SK-N-SH (cell line): Measurements from ENCODE around the gene GPC4. TPM values are rescaled to one million over a fixed set of nuclear protein-coding genes. Genes with fewer than 3 reads are reported as not detected.

Source experiments
- CTCF ChIA-PET: fragments of 300-600, 350-600 bp; formaldehyde crosslinking; extraction: SDS; loops from one replicate; lab custom pipeline; 2021; lab: Yijun Ruan, JAX
- POLR2A ChIA-PET: fragments of 350-600 bp; sonication (Branson Sonifier 250); formaldehyde crosslinking; extraction: SDS; loops from one replicate; lab custom pipeline; 2020; ENCODE audit warnings: antibody characterized with exemption, inconsistent platforms; lab: Yijun Ruan, JAX
- DNase-seq: peaks from one replicate; pipeline ENCODE4 v3.0.0; 2012
- H2AFZ ChIP-seq: fragments of 200-600 bp; sonication (generic); 2 replicates; pipeline ENCODE4 v1.8.1; 2016; ENCODE audit warnings: antibody characterized with exemption, mild to moderate bottlenecking, low read depth
- H3F3A ChIP-seq: fragments of 200-600 bp; sonication (generic); replicated peaks from 2 replicates; pipeline ENCODE3; 2016; ENCODE audit warnings: antibody characterized with exemption, mild to moderate bottlenecking; ENCODE audit not compliant: insufficient read depth
- H3K27ac ChIP-seq, 2 experiments: fragments of 200-500 bp in 1 of 2; fragments of 200-600 bp in 1 of 2; sonication (Bioruptor generic) in 1 of 2; sonication (generic), shearing (Covaris generic) in 1 of 2; 2 replicates each; pipeline versions ENCODE4 v1.5.1 to v1.6.1; 2014 to 2016; ENCODE audit warnings: low read depth in 2 of 2, inconsistent platforms in 1 of 2, low read length in 1 of 2, mild to moderate bottlenecking in 1 of 2, mixed read lengths in 1 of 2
- H3K27me3 ChIP-seq: fragments of 200-600 bp; sonication (generic), shearing (Covaris generic); 2 replicates; pipeline ENCODE4 v1.6.1; 2016; ENCODE audit warnings: mixed run types; ENCODE audit not compliant: insufficient read depth
- H3K36me3 ChIP-seq, 2 experiments: fragments of 200-500 bp in 1 of 2; fragments of 200-600 bp in 1 of 2; sonication (Bioruptor generic) in 1 of 2; sonication (generic) in 1 of 2; replicated peaks in 1 of 2; 2 replicates each; pipeline versions ENCODE3 to v1.5.1; 2014 to 2016; ENCODE audit warnings: low read length in 1 of 2, mild to moderate bottlenecking in 1 of 2; ENCODE audit not compliant: insufficient read depth in 2 of 2, control insufficient read depth in 1 of 2
- H3K4me1 ChIP-seq, 2 experiments: fragments of 200-500 bp in 1 of 2; fragments of 200-600 bp in 1 of 2; sonication (Bioruptor generic) in 1 of 2; sonication (generic), shearing (Covaris generic) in 1 of 2; 2 replicates each; pipeline versions ENCODE4 v1.5.1 to v1.6.1; 2014 to 2016; ENCODE audit warnings: low read depth in 1 of 2, low read length in 1 of 2, mixed run types in 1 of 2; ENCODE audit not compliant: insufficient read depth in 2 of 2, control insufficient read depth in 1 of 2
- H3K4me2 ChIP-seq: fragments of 200-600 bp; sonication (generic), shearing (Covaris generic); 2 replicates; pipeline ENCODE4 v1.6.1; 2017; ENCODE audit warnings: mixed run types
- H3K4me3 ChIP-seq, 2 experiments: fragments of 200-500 bp in 1 of 2; fragments of 200-600 bp in 1 of 2; sonication (Bioruptor generic) in 1 of 2; sonication (generic), shearing (Covaris generic) in 1 of 2; 2 replicates each; pipeline versions ENCODE4 v1.5.1 to v1.8.1; 2014 to 2016; ENCODE audit warnings: low read depth in 2 of 2, inconsistent platforms in 1 of 2, low read length in 1 of 2, mild to moderate bottlenecking in 1 of 2, mixed read lengths in 1 of 2, moderate library complexity in 1 of 2
- H3K79me2 ChIP-seq: fragments of 200-600 bp; sonication (generic); 2 replicates; pipeline ENCODE4 v1.8.1; 2017; ENCODE audit warnings: mild to moderate bottlenecking; ENCODE audit not compliant: insufficient read depth
- H3K9ac ChIP-seq: fragments of 200-600 bp; sonication (generic); 2 replicates; pipeline ENCODE4 v1.6.1; 2017; ENCODE audit warnings: mixed run types
- H3K9me2 ChIP-seq: fragments of 200-600 bp; sonication (generic); 2 replicates; pipeline ENCODE4 v1.6.1; 2017; ENCODE audit warnings: mixed run types
- H3K9me3 ChIP-seq: fragments of 200-600 bp; sonication (generic); 2 replicates; pipeline ENCODE4 v1.6.1; 2017; ENCODE audit warnings: mixed run types, mild to moderate bottlenecking, moderate library complexity
- H4K20me1 ChIP-seq: fragments of 200-600 bp; sonication (generic); 2 replicates; pipeline ENCODE4 v1.6.1; 2017; ENCODE audit warnings: mild to moderate bottlenecking, mixed run types; ENCODE audit not compliant: insufficient read depth
- CHD2 ChIP-seq: fragments of 150-350 bp; IDR thresholded peaks from 2 replicates; pipeline ENCODE4 v1.6.1; 2018; ENCODE audit warnings: low read length; ENCODE audit not compliant: partially characterized antibody
- EP300 ChIP-seq, 2 experiments: IDR thresholded peaks; 2 replicates each; pipeline versions ENCODE4 v1.4.0 to v1.6.1; 2012; ENCODE audit warnings: borderline replicate concordance in 1 of 2, low read depth in 1 of 2, low read length in 1 of 2
- FOXJ3 ChIP-seq: sonication (generic); formaldehyde crosslinking; IDR thresholded peaks from 2 replicates; pipeline ENCODE4 v1.5.1; 2020; ENCODE audit warnings: mild to moderate bottlenecking, missing genetic modification reagents
- GATA2 ChIP-seq: sonication (generic); formaldehyde crosslinking; IDR thresholded peaks from 2 replicates; pipeline ENCODE4 v1.5.0; 2020; ENCODE audit warnings: mild to moderate bottlenecking, missing genetic modification reagents
- MEF2A ChIP-seq: IDR thresholded peaks from 2 replicates; pipeline ENCODE4 v1.4.0; 2012; ENCODE audit warnings: low read depth, borderline replicate concordance
- NFIC ChIP-seq: IDR thresholded peaks from 2 replicates; pipeline ENCODE4 v1.4.0; 2012; ENCODE audit warnings: borderline replicate concordance
- POLR2AphosphoS5 ChIP-seq: IDR thresholded peaks from 2 replicates; pipeline ENCODE4 v1.6.1; 2012; ENCODE audit warnings: low read depth, low read length
- RCOR1 ChIP-seq: fragments of 150-350 bp; IDR thresholded peaks from 2 replicates; pipeline ENCODE4 v1.6.1; 2017; ENCODE audit warnings: antibody characterized with exemption, low read length
- RFX5 ChIP-seq: IDR thresholded peaks from 2 replicates; pipeline ENCODE4 v1.6.1; 2012; ENCODE audit warnings: mild to moderate bottlenecking, improper control_type of control experiment, low read length
- TCF12 ChIP-seq: IDR thresholded peaks from 2 replicates; pipeline ENCODE4 v1.4.0; 2012
- YY1 ChIP-seq: IDR thresholded peaks from 2 replicates; pipeline ENCODE4 v1.4.0; 2012; ENCODE audit warnings: low read depth, mild to moderate bottlenecking
- WGBS: methylation state at CpG from one replicate; pipeline ENCODE4 v1.1.6; 2017; ENCODE audit warnings: low lambda C conversion rate; 5-methylcytosine and 5-hydroxymethylcytosine counted together
- polyA plus RNA-seq, 3 experiments: library from polyadenylated mRNA; depleted of rRNA; stranded (reverse); fragments of >200 nt; gene quantifications; 2 replicates each; pipeline ENCODE4 v1.2.3, GENCODE V29; 2012
- TF ChIP-seq, protein P1 (sequence below): IDR thresholded peaks from 2 replicates; pipeline ENCODE4 v1.4.0; 2012; ENCODE audit warnings: low read depth
- TF ChIP-seq, protein P2 (sequence below): fragments of 150-350 bp; IDR thresholded peaks from 2 replicates; pipeline ENCODE4 v1.6.1; 2017; ENCODE audit warnings: antibody characterized with exemption, low read length, low read depth, borderline replicate concordance

Gene GPC4
- polyA plus RNA-seq, 1 of the 3 experiments (the other 2 are of a cell fraction) = 0.16 TPM

DNA sequence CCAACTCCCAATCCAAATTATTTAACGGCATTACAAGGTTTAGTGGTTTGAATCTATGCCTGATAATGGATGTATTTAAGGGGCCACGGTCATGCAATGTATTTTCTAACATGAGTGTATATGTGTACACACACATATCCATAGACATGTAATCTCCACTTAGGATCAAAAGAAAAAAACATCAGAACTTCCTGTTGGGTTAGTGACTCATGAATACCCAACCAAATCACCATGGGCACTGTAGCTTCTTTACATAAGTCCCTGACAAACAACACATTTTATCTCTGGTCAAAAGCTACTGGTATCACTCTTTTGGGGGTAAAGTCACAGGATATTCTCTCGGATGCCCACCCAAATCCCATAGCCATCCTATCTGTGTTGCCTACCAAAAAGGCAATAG, 160.6 kb downstream of the GPC4 start (continued):
- TF ChIP-seq, protein P1, sequence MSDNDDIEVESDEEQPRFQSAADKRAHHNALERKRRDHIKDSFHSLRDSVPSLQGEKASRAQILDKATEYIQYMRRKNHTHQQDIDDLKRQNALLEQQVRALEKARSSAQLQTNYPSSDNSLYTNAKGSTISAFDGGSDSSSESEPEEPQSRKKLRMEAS = no peak
- TF ChIP-seq RFX5 = no peak
- TF ChIP-seq, protein P2, sequence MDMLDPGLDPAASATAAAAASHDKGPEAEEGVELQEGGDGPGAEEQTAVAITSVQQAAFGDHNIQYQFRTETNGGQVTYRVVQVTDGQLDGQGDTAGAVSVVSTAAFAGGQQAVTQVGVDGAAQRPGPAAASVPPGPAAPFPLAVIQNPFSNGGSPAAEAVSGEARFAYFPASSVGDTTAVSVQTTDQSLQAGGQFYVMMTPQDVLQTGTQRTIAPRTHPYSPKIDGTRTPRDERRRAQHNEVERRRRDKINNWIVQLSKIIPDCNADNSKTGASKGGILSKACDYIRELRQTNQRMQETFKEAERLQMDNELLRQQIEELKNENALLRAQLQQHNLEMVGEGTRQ = no peak
- TF ChIP-seq YY1 = no peak

DNA sequence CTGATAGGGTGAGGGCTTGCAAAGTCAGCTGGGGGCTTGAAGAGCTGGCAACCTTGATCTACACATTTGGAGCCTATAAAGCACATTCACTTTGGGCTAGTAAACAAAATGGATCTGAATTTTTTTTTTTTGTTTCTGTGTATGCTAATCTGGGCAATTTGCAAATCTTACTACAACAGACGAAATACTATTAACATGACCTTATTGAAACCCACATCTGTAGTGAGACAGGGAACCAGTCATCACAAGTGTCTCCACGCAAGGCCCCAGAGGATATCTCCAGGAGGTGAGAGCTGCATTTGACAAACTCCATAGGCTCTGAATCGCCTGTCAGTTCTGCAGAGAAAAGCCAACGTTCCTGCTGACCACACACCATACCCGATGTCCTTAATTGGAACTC, 164.1 kb downstream of the GPC4 start:
- H3K4me2 ChIP-seq = no peak overlapping the region
- H3K27ac ChIP-seq = no peak overlapping the region
- H2AFZ ChIP-seq = no peak overlapping the region
- no peaks in the 10 kb centered on the region for H3K36me3 ChIP-seq
- no peaks in the 10 kb centered on the region for H3K9me3 ChIP-seq
- no peak overlapping the region for H3K9ac ChIP-seq
- ChIA-PET POLR2A (no interaction called here), CTCF (interaction anchor here (2.0 to 2.3 kb wide), 2 partner anchors 247 to 419 kb away, joined by 6 read pairs; no protein-coding TSS in a partner anchor)
- H3K79me2 ChIP-seq = no peaks in the 10 kb centered on the region
- no peaks in the 10 kb centered on the region for H3F3A ChIP-seq
- H3K27me3 ChIP-seq = no peaks in the 10 kb centered on the region; the same call in 1 of the 2 replicates
- no peak for TF ChIP-seq FOXJ3 (CRISPR knock-in tag)
- no peak for DNase-seq
- no peaks in the 10 kb centered on the region for H4K20me1 ChIP-seq
- no peak overlapping the region for H3K4me3 ChIP-seq
- no peaks in the 10 kb centered on the region for H3K9me2 ChIP-seq
- 17% methylated on average over 5 of the region's 5 CpGs for WGBS
- no peaks in the 10 kb centered on the region for H3K4me1 ChIP-seq

DNA sequence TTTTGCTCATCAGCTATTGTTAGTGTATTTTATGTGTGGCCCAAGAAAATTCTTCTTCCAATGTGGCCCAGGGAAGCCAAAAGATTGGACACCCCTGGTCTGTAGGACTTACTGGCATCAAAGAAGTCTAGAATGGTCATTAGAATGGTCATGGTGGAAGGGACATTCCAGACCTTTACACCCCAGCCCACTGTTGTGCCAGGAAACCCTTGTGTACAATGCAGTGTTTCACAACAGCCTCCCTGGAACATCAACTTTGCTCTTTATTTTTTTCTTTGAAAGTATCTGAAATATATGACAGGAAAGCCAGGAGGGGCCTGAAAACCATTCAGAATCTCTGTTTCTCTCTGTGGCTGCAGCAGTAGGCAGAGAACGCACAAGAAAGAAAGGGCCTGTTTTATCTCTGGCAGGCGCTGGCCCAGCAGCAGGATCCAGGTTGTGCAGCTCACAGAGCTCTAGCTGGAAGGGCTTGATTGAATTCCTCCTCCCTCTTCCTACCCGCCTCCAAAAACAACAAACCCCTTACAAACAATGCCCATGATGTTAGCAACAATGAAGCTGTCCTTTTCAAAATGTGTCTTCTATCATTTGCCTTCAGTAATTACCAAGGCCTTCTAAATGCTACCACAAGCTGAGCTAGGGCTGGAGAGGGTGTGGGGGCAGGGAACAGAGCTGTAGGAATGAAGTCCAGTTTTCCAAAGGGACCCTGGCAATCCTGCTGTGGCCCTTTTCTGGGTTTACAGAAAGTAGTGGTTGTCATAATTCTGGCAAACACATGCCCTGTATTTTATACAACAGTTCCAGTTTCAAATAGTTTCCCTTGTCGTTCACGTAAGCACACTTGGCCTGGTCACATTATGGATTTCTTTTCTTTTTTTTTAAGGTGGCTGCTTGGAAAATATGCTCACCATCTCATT, 164.8 kb downstream of the GPC4 start:
- no peak overlapping the region for H3K4me2 ChIP-seq
- no peak overlapping the region for H3K4me3 ChIP-seq
- H2AFZ ChIP-seq = no peak overlapping the region
- H3K27me3 ChIP-seq = no peaks in the 10 kb centered on the region; the same call in 1 of the 2 replicates
- no peak overlapping the region for H3K27ac ChIP-seq
- no peaks in the 10 kb centered on the region for H3K79me2 ChIP-seq
- no peaks in the 10 kb centered on the region for H3K4me1 ChIP-seq
- H3K36me3 ChIP-seq = no peaks in the 10 kb centered on the region
- no peaks in the 10 kb centered on the region for H3K9me3 ChIP-seq
- TF ChIP-seq EP300 (IDR thresholded peaks at IDR 0.05; ENCODE audit: borderline replicate concordance in 1 of 2, low read depth in 1 of 2, low read length in 1 of 2) (no peak), CHD2 (no peak), GATA2 (CRISPR knock-in tag) (no peak), POLR2AphosphoS5 (no peak), RCOR1 (no peak), MEF2A (no peak), TCF12 (no peak), NFIC (no peak)
- TF ChIP-seq, protein P1 = no peak
- TF ChIP-seq, all 33 proteins: peak for 0
- H3K9me2 ChIP-seq = no peaks in the 10 kb centered on the region
- H4K20me1 ChIP-seq = no peaks in the 10 kb centered on the region
- CTCF ChIA-PET = interaction anchor here (0.8 to 2.3 kb wide), 3 partner anchors 246 to 509 kb away, joined by 3 to 6 read pairs (median 6); no protein-coding TSS in a partner anchor
- WGBS = 28% methylated on average over 5 of the region's 5 CpGs
- POLR2A ChIA-PET = no interaction called here
- H3F3A ChIP-seq = no peaks in the 10 kb centered on the region
- DNase-seq = no peak
- no peak overlapping the region for H3K9ac ChIP-seq

Other genes starting within 250 kb of the GPC4 start
- not detected in 2 replicates for gene TFDP3, start 197.1 kb downstream of the GPC4 start, polyA plus RNA-seq (2012; rRNA removed)